Stimulated activated CD8-positive, alpha-beta memory T cell treated with anti-CD3 and anti-CD28 coated beads, Interleukin-4, amount 100 ng/mL, for 4 hours (primary cell): ENCODE measurements around the gene NSMF.

Experiments
- DNase-seq, 2 donors: peaks; one replicate each; pipeline ENCODE4 v3.0.0-alpha.2; 2020; ENCODE audit warnings: low read depth in 2 of 2, low spot score in 1 of 2

The NSMF gene

GRCh38 chr9:137433349-137433915 is 25.7 kb downstream of the NSMF start:
- DNase-seq, result no peak

DNA sequence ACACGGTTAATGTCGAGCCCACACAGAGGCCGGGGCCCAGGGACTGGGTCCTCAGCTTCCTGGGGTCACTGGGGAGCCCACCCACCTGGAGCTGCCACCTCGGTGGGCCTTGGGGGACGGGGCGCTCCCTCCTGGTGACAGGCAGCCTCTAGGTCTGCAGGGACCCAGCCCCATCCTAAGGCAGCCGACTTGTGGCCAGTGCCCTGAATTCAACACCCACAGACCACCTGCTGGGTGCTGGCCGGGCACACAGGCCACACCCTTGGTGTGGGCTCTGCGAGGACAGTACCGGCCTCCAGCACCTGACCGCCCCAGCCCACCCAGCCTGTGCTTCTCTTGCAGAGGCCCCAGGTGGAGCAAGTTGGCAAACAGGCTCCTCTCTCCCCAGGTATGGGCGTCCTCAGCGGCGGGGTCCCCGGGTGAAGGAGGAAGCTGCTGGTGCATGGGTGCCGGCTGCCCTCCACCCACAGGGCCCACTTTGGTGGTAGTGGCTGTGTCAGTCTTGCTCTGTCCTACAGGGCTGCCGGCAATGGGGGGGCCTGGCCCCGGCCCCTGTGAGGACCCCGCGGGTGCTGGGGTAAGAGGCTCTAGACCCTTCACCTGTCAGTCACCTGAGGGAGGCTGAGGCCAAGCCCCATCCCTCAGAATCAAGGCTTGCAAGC is 26.3 kb downstream of the NSMF start:
- no peak for DNase-seq

DNA sequence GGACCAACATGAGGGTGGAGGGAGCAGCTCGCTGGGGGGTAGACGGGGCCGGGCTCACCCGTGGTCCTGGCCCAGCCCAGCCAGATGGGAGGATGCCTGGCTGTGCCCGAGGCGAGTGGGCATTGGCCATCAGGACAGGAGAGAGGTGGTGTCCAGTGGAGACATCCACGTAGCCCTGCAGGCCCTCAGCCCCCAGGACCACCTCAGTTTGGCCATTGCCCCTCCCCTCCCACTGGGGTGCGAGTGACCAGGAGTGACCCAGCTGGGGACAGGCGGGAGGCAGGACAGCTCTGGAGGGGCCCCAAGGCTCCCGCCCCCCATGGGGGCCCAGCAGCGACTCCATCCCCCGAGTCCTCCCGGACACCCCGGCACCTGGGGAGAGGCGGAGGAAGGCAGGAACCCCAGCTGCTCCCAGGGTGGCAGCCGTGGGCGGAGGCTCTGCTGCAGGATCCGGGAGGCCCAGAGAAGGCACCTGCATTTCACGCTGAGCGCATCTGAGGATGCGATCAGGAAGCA is 27.7 kb downstream of the NSMF start:
- DNase-seq, result no peak

GRCh38 chr9:137430723-137431415 is 28.3 kb downstream of the NSMF start:
- no peak for DNase-seq

GRCh38 chr9:137429974-137430722 is 29.0 kb downstream of the NSMF start:
- DNase-seq, result no peak

GRCh38 chr9:137429546-137429890 is 29.6 kb downstream of the NSMF start:
- DNase-seq, result no peak

DNA sequence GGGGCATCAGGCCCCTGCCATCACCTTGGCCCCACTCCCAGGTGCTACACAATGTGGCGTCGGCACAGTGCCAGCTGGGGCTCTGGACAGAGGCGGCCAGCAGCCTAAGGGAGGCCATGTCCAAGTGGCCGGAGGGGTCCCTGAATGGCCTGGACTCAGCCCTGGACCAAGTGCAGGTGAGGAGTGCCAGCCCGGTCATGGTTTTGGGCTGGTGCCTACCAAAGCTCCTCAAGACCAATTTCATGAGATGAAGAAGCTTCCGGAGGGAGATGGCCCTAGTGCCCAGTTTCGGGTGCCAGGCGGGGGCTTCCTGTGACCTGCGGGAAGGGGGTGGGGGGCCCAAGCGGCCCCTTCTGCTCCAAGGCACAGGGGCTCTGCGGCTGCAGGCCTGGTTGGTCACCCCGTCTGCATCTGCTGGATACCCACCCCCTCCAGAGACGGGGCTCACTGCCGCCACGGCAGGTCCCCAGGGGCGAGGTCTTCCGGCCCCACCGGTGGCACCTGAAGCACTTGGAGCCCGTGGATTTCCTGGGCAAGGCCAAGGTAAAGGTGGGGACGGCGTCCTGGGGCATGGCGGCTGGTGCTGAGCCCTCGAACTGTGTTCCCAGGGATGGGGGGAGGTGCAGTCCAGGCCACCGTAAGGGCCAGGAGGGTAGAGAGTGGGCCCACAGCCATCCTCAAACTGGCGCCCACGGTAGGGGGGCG is 30.1 kb downstream of the NSMF start:
- no peak for DNase-seq

- no peak for DNase-seq
Observed at GRCh38 chr9:137428311-137428630, 30.9 kb downstream of the NSMF start.

DNA sequence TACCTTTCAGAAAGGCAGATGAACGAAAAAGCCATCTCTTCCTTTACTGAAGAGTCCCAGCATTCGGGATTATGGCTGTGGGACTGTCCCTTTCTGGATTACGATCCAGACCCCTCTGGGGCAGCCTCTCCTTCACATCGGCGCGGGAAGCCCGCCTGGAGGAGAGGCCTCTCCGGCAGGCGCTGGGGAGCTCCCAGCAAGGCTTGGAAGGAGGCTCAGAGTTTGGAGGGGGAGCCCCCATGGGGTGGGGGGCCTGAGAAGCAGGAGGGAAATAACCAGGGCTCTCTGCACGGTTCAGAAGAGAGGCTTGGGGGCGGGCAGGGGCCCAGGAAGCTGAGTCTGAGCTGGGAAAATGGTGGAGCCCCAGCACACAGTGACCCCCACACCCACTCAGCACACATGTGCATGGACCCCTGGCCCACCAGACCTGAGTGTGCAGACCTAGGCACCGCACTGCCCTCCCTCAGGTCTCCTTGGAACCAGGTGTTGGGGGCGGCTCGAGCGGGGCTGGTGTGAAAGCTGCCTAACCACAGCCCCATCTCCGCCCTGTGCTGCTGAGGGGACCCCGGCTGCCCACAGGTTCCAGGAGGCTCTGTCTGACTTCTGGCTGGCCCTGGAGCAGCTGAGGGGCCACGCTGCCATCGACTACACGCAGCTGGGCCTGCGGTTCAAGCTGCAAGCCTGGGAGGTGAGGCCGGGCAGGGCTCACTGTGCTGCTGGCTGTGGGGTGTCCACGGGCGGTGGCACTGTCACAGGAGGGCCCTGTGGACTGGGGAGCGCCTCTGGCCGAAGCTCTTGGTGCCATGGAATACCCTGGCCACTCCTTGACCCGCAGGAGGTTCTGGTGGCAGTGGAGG is 31.5 kb downstream of the NSMF start:
- DNase-seq, result no peak

DNA sequence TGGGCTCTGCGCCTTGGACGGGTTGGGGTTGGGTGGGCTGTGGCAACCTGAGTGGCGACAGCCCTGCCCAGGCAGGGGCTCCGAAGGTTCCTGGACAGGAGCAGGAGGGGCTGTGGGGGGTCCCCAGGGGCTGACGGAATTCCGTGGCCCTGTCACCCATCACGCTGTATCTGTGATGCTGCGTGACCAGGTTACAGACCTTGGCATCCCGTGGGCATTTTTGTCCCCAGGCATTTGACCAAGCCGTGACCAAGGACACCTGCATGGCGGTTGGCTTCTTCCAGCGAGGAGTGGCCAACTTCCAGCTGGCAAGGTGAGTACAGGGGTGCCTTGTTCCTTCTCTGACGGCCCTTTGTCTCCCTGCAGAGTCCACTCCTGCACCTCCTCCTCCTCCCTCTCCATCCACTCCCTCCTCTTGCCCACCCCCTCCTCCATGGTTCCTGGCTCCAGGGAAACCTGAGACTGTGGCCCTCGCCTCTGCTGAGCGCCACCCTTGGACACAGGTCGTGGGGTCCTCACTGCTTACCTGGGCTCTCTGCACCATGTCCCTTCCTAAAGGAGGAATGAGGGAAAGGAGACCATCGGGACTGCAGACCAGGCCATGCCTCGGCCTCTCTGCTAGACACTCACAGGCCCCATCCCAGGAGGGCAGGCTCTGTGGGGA is 33.0 kb downstream of the NSMF start:
- DNase-seq, result no peak

- no peak for DNase-seq
Observed at GRCh38 chr9:137423514-137424291, 35.4 kb downstream of the NSMF start.

GRCh38 chr9:137422604-137423513 is 36.3 kb downstream of the NSMF start, which contains the start of the genes EXD3 and NOXA1:
TSS of gene EXD3 (minus strand) at chr9:137423162. CDS start at chr9:137395357, 27,805 bp downstream.
TSS of gene NOXA1 (plus strand) at chr9:137423393. CDS start at chr9:137423530, 137 bp downstream.
- peak; percentile 79 to 83 for DNase-seq

DNA sequence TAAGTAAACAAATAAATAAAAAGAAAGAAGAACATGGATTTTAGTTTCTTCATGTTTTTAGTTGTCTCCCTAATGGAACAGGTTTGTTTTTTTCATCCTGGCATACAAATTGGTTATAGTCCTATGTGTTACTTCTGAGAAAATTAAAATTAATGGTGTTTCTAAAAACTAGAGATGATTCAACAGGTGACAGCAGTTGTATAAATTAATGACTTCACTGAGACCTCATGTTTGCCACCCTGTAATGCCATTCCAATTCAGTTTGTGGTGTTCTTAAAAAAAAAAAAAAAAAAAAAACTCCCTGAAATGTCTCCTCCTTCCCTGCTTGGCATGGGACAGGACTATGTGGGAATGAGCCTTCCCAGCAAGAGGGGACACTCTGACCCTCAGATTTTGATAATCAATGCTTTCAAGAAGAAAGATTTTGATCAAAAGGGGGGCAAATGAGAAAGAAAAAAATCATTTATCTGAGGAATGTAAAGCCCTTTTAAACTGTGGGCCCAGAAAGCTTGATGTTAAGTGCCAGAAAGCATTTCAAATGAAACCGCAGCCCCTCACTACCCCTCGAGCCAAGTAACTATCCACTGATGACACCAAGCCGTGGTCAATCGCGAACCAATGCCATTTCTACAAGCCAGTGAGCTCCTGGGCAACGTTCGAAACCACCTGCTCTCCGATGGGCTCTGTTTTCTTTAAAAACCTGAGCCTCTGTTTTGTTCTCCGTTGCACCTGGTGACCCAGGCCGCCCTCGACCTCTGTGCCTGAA is 37.1 kb downstream of the NSMF start:
- DNase-seq, result no peak

GRCh38 chr9:137417161-137418021 is 41.7 kb downstream of the NSMF start:
- no peak for DNase-seq

DNA sequence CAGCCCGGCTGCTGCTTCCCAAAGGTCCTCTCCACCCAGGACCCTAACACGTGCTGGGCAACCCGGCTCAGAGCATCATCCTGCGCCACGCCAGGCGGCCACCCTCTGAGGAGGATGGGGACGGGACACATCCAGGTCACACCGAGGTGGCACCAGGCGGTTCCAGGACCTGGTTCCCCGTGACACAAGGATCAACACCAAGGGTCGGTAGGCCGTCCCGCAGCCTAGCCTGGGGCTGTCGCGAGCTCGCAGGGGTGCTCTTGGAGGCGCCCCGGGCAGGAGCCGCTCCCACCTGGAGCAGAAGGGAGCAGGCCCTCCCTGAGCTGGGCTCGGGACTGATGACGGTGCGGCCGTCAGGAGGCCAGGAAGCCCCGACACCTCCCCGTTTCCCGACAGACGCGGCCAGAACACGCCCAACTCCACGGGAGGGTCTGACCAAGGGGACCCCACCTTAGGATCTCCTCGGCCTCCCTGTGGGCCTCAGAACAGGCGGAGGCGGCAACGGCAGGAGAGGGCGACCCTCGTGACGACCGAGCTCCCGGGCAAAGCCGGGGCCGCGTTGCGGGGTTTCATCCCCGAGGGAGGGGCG is 42.5 kb downstream of the NSMF start:
- no peak for DNase-seq
